WERI-Rb-1 (cell line): Measurements from ENCODE around the gene OBSCN.

Source experiments
- DNase-seq: peaks from one replicate; pipeline ENCODE4 v3.0.0-alpha.2; 2020
- H3K27ac ChIP-seq: fragments of 250-450 bp; sonication (Bioruptor Pico); 2 replicates; pipeline ENCODE4 v1.5.1; 2020; ENCODE audit warnings: mild to moderate bottlenecking, moderate library complexity
- H3K27me3 ChIP-seq: fragments of 250-450 bp; sonication (Bioruptor Pico); 2 replicates; pipeline ENCODE4 v1.5.1; 2021; ENCODE audit warnings: mild to moderate bottlenecking, low read depth, moderate library complexity; ENCODE audit not compliant: insufficient read depth, severe bottlenecking
- H3K36me3 ChIP-seq: fragments of 250-450 bp; sonication (Bioruptor Pico); 2 replicates; pipeline ENCODE4 v1.5.1; 2020; ENCODE audit warnings: mild to moderate bottlenecking, moderate library complexity
- H3K4me3 ChIP-seq: 2 replicates; pipeline ENCODE4 v1.5.1; 2011; ENCODE audit warnings: low read depth, mild to moderate bottlenecking, control low read depth, low read length
- H3K9me3 ChIP-seq: fragments of 250-450 bp; sonication (Bioruptor Pico); 2 replicates; pipeline ENCODE4 v1.5.1; 2021; ENCODE audit warnings: mild to moderate bottlenecking, moderate library complexity; ENCODE audit not compliant: severe bottlenecking
- TF ChIP-seq, protein P1 (sequence below): IDR thresholded peaks from 2 replicates; pipeline ENCODE4 v1.5.1; 2011; ENCODE audit warnings: low read depth, mild to moderate bottlenecking, control low read depth, inconsistent platforms, low read length

The OBSCN gene

GRCh38 chr1:228312136-228312764, 104.4 kb downstream of the OBSCN start:
- H3K27ac ChIP-seq = no peak overlapping the region
- no peaks in the 10 kb centered on the region for H3K36me3 ChIP-seq
- TF ChIP-seq, protein P1, sequence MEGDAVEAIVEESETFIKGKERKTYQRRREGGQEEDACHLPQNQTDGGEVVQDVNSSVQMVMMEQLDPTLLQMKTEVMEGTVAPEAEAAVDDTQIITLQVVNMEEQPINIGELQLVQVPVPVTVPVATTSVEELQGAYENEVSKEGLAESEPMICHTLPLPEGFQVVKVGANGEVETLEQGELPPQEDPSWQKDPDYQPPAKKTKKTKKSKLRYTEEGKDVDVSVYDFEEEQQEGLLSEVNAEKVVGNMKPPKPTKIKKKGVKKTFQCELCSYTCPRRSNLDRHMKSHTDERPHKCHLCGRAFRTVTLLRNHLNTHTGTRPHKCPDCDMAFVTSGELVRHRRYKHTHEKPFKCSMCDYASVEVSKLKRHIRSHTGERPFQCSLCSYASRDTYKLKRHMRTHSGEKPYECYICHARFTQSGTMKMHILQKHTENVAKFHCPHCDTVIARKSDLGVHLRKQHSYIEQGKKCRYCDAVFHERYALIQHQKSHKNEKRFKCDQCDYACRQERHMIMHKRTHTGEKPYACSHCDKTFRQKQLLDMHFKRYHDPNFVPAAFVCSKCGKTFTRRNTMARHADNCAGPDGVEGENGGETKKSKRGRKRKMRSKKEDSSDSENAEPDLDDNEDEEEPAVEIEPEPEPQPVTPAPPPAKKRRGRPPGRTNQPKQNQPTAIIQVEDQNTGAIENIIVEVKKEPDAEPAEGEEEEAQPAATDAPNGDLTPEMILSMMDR = no peak

GRCh38 chr1:228313536-228314277, 105.9 kb downstream of the OBSCN start:
- no peaks in the 10 kb centered on the region for H3K27me3 ChIP-seq
- H3K4me3 ChIP-seq = no peak overlapping the region
- H3K9me3 ChIP-seq = no peaks in the 10 kb centered on the region
- no peak for DNase-seq
- TF ChIP-seq, protein P1 = no peak
- H3K27ac ChIP-seq = no peak overlapping the region
- no peaks in the 10 kb centered on the region for H3K36me3 ChIP-seq

More at GRCh38 chr1:228312136-228312764, 104.4 kb downstream of the OBSCN start:
- Histone ChIP-seq H3K9me3 (no peaks in the 10 kb centered on the region), H3K27me3 (no peaks in the 10 kb centered on the region), H3K4me3 (no peak overlapping the region)
- no peak for DNase-seq

DNA sequence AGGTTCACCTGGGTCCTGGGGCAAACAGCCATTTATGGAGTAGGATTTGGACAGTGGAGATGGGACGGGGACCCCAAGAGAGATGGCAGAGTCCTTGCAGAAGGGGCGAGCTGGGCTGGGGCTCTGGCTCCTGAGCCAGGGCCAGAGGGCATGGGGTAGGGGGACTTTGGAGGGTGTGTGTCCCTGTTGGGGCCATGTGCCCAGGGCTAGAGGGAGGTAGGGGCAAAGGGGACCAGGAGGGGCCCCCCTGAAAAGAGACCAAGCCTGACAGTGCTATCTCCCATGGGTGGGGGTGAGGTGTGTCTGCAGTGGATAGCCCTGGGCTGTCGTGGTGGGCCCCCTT, 106.4 kb downstream of the OBSCN start:
- Histone ChIP-seq H3K4me3 (no peak overlapping the region), H3K36me3 (no peaks in the 10 kb centered on the region), H3K27ac (no peak overlapping the region), H3K9me3 (no peaks in the 10 kb centered on the region), H3K27me3 (no peaks in the 10 kb centered on the region)
- TF ChIP-seq, protein P1 = no peak
- DNase-seq = no peak

- TF ChIP-seq, protein P1 = no peak
- H3K36me3 ChIP-seq = no peaks in the 10 kb centered on the region
- no peaks in the 10 kb centered on the region for H3K9me3 ChIP-seq
- H3K27me3 ChIP-seq = no peaks in the 10 kb centered on the region
- no peak overlapping the region for H3K4me3 ChIP-seq
- H3K27ac ChIP-seq = no peak overlapping the region
- DNase-seq = no peak
Measured at GRCh38 chr1:228314658-228315483, 107.0 kb downstream of the OBSCN start.

DNA sequence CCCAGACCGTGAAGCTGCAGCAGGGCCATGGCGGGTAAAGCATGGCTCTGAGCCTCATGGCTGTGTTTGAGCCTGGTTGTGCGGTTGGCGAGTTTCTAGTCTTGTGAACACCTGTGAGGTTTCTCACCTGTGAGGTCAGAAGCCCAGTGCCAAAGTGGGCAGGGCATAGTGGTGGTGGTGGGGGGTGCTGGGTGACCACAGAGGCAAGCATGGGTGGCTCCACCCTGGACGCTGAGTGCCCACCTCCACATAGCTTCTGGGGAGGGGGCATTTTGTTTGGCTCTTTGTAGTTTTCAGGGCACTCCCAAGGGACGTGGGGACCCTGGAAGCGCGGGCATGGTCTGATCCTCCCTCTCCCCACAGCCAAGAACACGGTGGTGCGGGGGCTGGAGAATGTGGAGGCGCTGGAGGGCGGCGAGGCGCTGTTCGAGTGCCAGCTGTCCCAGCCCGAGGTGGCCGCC, 107.7 kb downstream of the OBSCN start:
- H3K9me3 ChIP-seq = no peaks in the 10 kb centered on the region
- no peak overlapping the region for H3K4me3 ChIP-seq
- TF ChIP-seq, protein P1 = no peak
- no peak overlapping the region for H3K27ac ChIP-seq
- H3K27me3 ChIP-seq = no peaks in the 10 kb centered on the region
- no peak for DNase-seq
- H3K36me3 ChIP-seq = no peaks in the 10 kb centered on the region
